Activated T-cell treated with anti-CD3 and anti-CD28 coated beads for 48 hours (primary cell): ENCODE data around the gene GSG1L.

Experiments
- DNase-seq: peaks from one replicate; pipeline ENCODE4 v3.0.0-alpha.2; 2020; ENCODE audit warnings: low read depth

The GSG1L gene

GRCh38 chr16:28062847-28063521 is 530 bp downstream of the GSG1L start:
- no peak for DNase-seq

GRCh38 chr16:28062261-28062846 is 1.2 kb downstream of the GSG1L start:
- DNase-seq: no peak

GRCh38 chr16:28061352-28062101 is 2.0 kb downstream of the GSG1L start:
- DNase-seq: no peak

- no peak for DNase-seq
Measured at GRCh38 chr16:28059841-28060575, 3.5 kb downstream of the GSG1L start.

GRCh38 chr16:28058839-28059589 is 4.5 kb downstream of the GSG1L start:
- DNase-seq: no peak

GRCh38 chr16:28057949-28058348 is 5.6 kb downstream of the GSG1L start:
- no peak for DNase-seq

- DNase-seq: no peak
Measured at GRCh38 chr16:28053461-28053860, 10.1 kb downstream of the GSG1L start.

- no peak for DNase-seq
Measured at GRCh38 chr16:28052274-28053128, 11.0 kb downstream of the GSG1L start.

GRCh38 chr16:28051486-28051885 is 12.0 kb downstream of the GSG1L start:
- DNase-seq: no peak

GRCh38 chr16:28042811-28043210 is 20.7 kb downstream of the GSG1L start:
- DNase-seq: no peak

- DNase-seq: no peak
Measured at GRCh38 chr16:28041615-28042014, 21.9 kb downstream of the GSG1L start.

- DNase-seq: no peak
Measured at GRCh38 chr16:28040039-28040438, 23.5 kb downstream of the GSG1L start.

- DNase-seq: no peak
Measured at GRCh38 chr16:28039493-28039892, 24.0 kb downstream of the GSG1L start.

GRCh38 chr16:28038409-28038808 is 25.1 kb downstream of the GSG1L start:
- no peak for DNase-seq

GRCh38 chr16:28035866-28036393 is 27.6 kb downstream of the GSG1L start:
- no peak for DNase-seq

GRCh38 chr16:28033870-28034269 is 29.6 kb downstream of the GSG1L start:
- no peak for DNase-seq

GRCh38 chr16:28029387-28030002 is 34.0 kb downstream of the GSG1L start:
- DNase-seq: no peak

- DNase-seq: no peak
Measured at GRCh38 chr16:28027055-28027454, 36.5 kb downstream of the GSG1L start.

- DNase-seq: no peak
Measured at GRCh38 chr16:28025631-28026030, 37.9 kb downstream of the GSG1L start.

GRCh38 chr16:28019218-28019617 is 44.3 kb downstream of the GSG1L start:
- DNase-seq: no peak
